HL-60/S4 treated with retinoic acid at 250 ng/mL for 4 days and 3 days (cell line): ENCODE measurements around the gene UTP3.
"Not testable (repeated sequence)": the region's sequence is repeated elsewhere in the genome, so short reads cannot be mapped to it uniquely, and the experiment has no call there.

ENCODE experiments used
- in situ Hi-C: fragments of 300-500 bp; cut with MboI; formaldehyde crosslinking; loops from 2 replicates; pipeline ENCODE4 v1.7.0; 2022; ENCODE audit warnings: low sequenced_read_pairs

The UTP3 gene

GRCh38 chr4:70687821-70688794 is at the start of gene UTP3:
TSS of gene UTP3 (plus strand) at chr4:70688532. CDS start at chr4:70688678, 146 bp downstream.
- in situ Hi-C loops: no loop called here

- in situ Hi-C loops: loop anchor here (25.0 kb wide), 1 partner anchor 1072 kb away; no protein-coding TSS in a partner anchor
Measured at GRCh38 chr4:70640192-70640591, 48.1 kb upstream of the UTP3 start.

GRCh38 chr4:70650741-70651140 is 37.6 kb upstream of the UTP3 start:
- in situ Hi-C loops: not testable (repeated sequence)

GRCh38 chr4:70651864-70652506 is 36.3 kb upstream of the UTP3 start:
- in situ Hi-C loops: no loop called here

GRCh38 chr4:70654605-70655011 is 33.7 kb upstream of the UTP3 start:
- in situ Hi-C loops: no loop called here

GRCh38 chr4:70657326-70657725 is 31.0 kb upstream of the UTP3 start:
- in situ Hi-C loops: no loop called here

- in situ Hi-C loops: no loop called here
Measured at GRCh38 chr4:70658418-70658817, 29.9 kb upstream of the UTP3 start.

- in situ Hi-C loops: no loop called here
Measured at GRCh38 chr4:70660106-70660505, 28.2 kb upstream of the UTP3 start.

- in situ Hi-C loops: not testable (repeated sequence)
Measured at GRCh38 chr4:70661309-70661922, 26.9 kb upstream of the UTP3 start.

GRCh38 chr4:70666369-70666768 is 22.0 kb upstream of the UTP3 start, which contains the start of gene JCHAIN:
TSS of gene JCHAIN (minus strand) at chr4:70666508. CDS start at chr4:70666490, 18 bp downstream.
- in situ Hi-C loops: no loop called here

- in situ Hi-C loops: no loop called here
Measured at GRCh38 chr4:70667740-70668535, 20.4 kb upstream of the UTP3 start.

- in situ Hi-C loops: no loop called here
Measured at GRCh38 chr4:70670332-70671014, 17.9 kb upstream of the UTP3 start.

GRCh38 chr4:70671091-70671490 is 17.2 kb upstream of the UTP3 start:
- in situ Hi-C loops: no loop called here

- in situ Hi-C loops: no loop called here
Measured at GRCh38 chr4:70674191-70674590, 14.1 kb upstream of the UTP3 start.

- in situ Hi-C loops: no loop called here
Measured at GRCh38 chr4:70674731-70675130, 13.6 kb upstream of the UTP3 start.

- in situ Hi-C loops: no loop called here
Measured at GRCh38 chr4:70676554-70677090, 11.7 kb upstream of the UTP3 start.

- in situ Hi-C loops: no loop called here
Measured at GRCh38 chr4:70678383-70678999, 9.8 kb upstream of the UTP3 start.

GRCh38 chr4:70680934-70681333 is 7.4 kb upstream of the UTP3 start:
- in situ Hi-C loops: no loop called here

- in situ Hi-C loops: no loop called here
Measured at GRCh38 chr4:70681704-70682103, 6.6 kb upstream of the UTP3 start.
